ENCODE results near the gene MYO19.

MYO19 gene

DNA sequence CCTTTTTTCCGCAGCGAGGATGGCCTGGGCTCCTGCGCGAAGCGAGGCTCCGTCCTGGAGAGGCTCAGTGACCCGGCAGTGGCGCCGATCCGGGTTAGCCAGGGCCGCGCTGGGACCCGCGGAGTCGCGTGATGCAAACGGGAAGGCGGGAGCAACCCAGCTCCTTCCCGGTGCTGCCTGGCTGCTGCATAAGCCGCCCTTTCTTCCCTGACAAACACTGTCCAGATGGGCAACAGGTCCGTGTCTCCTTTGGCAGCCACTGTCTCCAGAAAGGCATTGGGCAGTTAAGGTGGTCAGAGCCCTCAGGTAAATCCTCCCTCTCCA lies 69.9 kb downstream of the MYO19 start:
- Histone ChIP-seq H3K79me2 (ENCODE audit: insufficient read depth, low read length) (no peaks in the 10 kb centered on the region), H4K20me1 (ENCODE audit: insufficient read depth, low read length, poor library complexity, severe bottlenecking) (no peaks in the 10 kb centered on the region), H2AFZ (ENCODE audit: low read length) (no peak overlapping the region), H3K9me2 (replicated peaks; ENCODE audit: low read depth, low read length) (no peaks in the 10 kb centered on the region), H3K9ac (ENCODE audit: low read depth, low read length, poor library complexity, severe bottlenecking) (no peak overlapping the region), H3K4me3 (ENCODE audit: low read length, poor library complexity, severe bottlenecking) (no peak overlapping the region), H3K4me2 (ENCODE audit: low read depth, low read length, poor library complexity, severe bottlenecking) (no peak overlapping the region), H3K9me3 (ENCODE audit: insufficient read depth, low read depth, low read length) (no peaks in the 10 kb centered on the region), H3K4me1 (ENCODE audit: insufficient read depth, low read length, poor library complexity, severe bottlenecking) (no peaks in the 10 kb centered on the region), H3F3A (ENCODE audit: low read depth) (no peaks in the 10 kb centered on the region), H3K27me3 (ENCODE audit: insufficient read depth, low read length, poor library complexity, severe bottlenecking) (no peaks in the 10 kb centered on the region), H3K36me3 (ENCODE audit: insufficient read depth, low read length) (no peaks in the 10 kb centered on the region)
- TF ChIP-seq, protein P1, sequence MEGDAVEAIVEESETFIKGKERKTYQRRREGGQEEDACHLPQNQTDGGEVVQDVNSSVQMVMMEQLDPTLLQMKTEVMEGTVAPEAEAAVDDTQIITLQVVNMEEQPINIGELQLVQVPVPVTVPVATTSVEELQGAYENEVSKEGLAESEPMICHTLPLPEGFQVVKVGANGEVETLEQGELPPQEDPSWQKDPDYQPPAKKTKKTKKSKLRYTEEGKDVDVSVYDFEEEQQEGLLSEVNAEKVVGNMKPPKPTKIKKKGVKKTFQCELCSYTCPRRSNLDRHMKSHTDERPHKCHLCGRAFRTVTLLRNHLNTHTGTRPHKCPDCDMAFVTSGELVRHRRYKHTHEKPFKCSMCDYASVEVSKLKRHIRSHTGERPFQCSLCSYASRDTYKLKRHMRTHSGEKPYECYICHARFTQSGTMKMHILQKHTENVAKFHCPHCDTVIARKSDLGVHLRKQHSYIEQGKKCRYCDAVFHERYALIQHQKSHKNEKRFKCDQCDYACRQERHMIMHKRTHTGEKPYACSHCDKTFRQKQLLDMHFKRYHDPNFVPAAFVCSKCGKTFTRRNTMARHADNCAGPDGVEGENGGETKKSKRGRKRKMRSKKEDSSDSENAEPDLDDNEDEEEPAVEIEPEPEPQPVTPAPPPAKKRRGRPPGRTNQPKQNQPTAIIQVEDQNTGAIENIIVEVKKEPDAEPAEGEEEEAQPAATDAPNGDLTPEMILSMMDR (conservative IDR thresholded peaks at IDR 0.05; ENCODE audit: low read length), result no peak
- TF ChIP-seq EZH2phosphoT487 (IDR thresholded peaks at IDR 0.05; ENCODE audit: borderline replicate concordance), result no peak

DNA sequence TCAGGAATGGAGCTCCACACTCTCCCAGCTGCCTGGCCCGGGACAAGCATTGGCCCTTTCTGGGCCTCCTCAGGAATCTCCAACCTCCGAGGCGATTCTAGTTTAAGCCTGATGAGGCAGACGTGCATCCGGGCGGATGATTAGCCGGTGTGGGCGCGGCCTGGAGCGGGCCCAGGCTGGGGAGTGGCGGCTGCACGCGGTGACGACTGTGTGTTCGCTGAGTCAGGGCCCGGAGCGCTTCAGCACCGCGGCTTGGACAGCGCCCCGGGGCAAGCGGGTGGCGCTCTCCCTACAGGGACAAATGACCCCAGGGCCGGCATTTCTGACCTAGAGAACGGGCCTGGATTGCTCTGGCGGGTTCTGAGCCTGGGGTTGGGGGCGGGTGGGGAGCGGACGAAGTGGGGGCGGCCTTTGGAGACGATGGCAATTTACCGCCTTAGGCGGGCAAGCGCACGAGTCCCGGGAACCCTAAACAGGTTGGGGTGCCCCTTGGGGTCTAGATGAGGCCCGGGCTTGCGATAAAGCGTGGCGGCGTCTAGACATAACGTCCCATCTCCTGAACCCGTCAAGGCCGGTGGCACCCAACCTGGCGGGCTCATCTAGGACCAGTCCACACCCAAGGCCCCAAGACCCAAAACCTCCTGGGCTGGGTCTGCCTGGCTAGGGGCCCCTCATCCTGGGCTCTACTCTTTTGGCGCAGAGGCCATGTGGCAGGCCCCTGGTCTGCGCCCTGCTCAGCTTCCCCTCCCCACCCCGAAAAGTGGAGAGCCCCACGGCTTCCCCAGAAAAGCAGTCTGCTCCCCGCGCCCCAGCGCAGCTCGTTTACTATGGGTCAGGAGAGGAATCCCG lies 70.5 kb downstream of the MYO19 start:
- Histone ChIP-seq H3K4me1 (ENCODE audit: insufficient read depth, low read length, poor library complexity, severe bottlenecking) (no peaks in the 10 kb centered on the region), H3K9me3 (ENCODE audit: insufficient read depth, low read depth, low read length) (no peaks in the 10 kb centered on the region), H3K4me3 (ENCODE audit: low read length, poor library complexity, severe bottlenecking) (no peak overlapping the region), H3K27me3 (ENCODE audit: insufficient read depth, low read length, poor library complexity, severe bottlenecking) (no peaks in the 10 kb centered on the region), H3K9me2 (replicated peaks; ENCODE audit: low read depth, low read length) (no peaks in the 10 kb centered on the region), H3K79me2 (ENCODE audit: insufficient read depth, low read length) (no peaks in the 10 kb centered on the region), H3K9ac (ENCODE audit: low read depth, low read length, poor library complexity, severe bottlenecking) (no peak overlapping the region), H3K4me2 (ENCODE audit: low read depth, low read length, poor library complexity, severe bottlenecking) (no peak overlapping the region), H3F3A (ENCODE audit: low read depth) (no peaks in the 10 kb centered on the region), H4K20me1 (ENCODE audit: insufficient read depth, low read length, poor library complexity, severe bottlenecking) (no peaks in the 10 kb centered on the region), H2AFZ (ENCODE audit: low read length) (no peak overlapping the region), H3K36me3 (ENCODE audit: insufficient read depth, low read length) (no peaks in the 10 kb centered on the region)
- TF ChIP-seq, protein P1 (conservative IDR thresholded peaks at IDR 0.05; ENCODE audit: low read length), result no peak
- no peak for TF ChIP-seq EZH2phosphoT487 (IDR thresholded peaks at IDR 0.05; ENCODE audit: borderline replicate concordance)

DNA sequence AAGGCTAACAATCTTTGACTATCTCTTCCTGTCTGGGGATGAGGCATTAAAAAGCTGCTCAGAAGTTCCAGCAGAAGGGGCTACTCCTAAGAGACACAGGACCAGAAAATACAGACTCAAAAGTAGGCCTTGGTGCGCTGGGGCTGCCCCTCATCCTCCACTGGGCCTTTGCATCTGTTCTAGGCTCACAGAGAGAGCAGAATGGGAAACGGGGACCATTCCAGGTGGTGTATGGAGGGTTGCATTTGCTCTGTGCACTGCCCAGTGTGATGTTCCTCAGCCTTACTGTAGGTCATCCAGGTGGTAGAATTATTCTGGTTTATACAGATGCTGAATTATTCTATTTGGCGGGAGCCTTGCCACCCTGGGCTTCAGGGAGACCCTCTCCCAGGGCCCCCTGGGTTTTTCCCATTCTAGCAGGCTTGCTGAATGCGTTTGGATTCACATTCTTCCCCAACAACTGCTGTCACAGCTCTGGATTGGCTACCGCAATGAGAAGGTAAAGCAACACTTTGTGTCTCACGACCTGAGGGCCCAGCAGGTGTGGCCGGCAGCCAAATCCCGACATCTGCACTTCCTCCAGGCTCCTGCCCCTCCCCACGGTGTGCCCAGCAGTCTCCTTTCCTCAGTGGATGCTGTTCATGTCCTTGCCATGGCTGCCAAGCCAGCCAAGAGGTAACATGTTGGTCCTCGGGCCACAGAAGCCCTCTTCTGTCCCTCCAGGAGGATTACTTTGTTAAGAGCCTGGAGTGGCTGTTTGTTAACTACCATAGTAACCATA lies 73.1 kb downstream of the MYO19 start:
- Histone ChIP-seq H3K9ac (ENCODE audit: low read depth, low read length, poor library complexity, severe bottlenecking) (no peak overlapping the region), H2AFZ (ENCODE audit: low read length) (no peak overlapping the region), H3K36me3 (ENCODE audit: insufficient read depth, low read length) (no peaks in the 10 kb centered on the region), H3K4me2 (ENCODE audit: low read depth, low read length, poor library complexity, severe bottlenecking) (no peak overlapping the region), H3K79me2 (ENCODE audit: insufficient read depth, low read length) (no peaks in the 10 kb centered on the region), H3K9me3 (ENCODE audit: insufficient read depth, low read depth, low read length) (no peaks in the 10 kb centered on the region), H3K4me1 (ENCODE audit: insufficient read depth, low read length, poor library complexity, severe bottlenecking) (no peaks in the 10 kb centered on the region), H3K9me2 (replicated peaks; ENCODE audit: low read depth, low read length) (no peaks in the 10 kb centered on the region), H3K4me3 (ENCODE audit: low read length, poor library complexity, severe bottlenecking) (no peak overlapping the region), H4K20me1 (ENCODE audit: insufficient read depth, low read length, poor library complexity, severe bottlenecking) (no peaks in the 10 kb centered on the region), H3K27me3 (ENCODE audit: insufficient read depth, low read length, poor library complexity, severe bottlenecking) (no peaks in the 10 kb centered on the region), H3F3A (ENCODE audit: low read depth) (no peaks in the 10 kb centered on the region)
- no peak for TF ChIP-seq EZH2phosphoT487 (IDR thresholded peaks at IDR 0.05; ENCODE audit: borderline replicate concordance)
- TF ChIP-seq, protein P1 (conservative IDR thresholded peaks at IDR 0.05; ENCODE audit: low read length), result no peak
